ENCODE measurements around the gene BCL2L1.

GRCh38 chr20:31662372-31662854, 60.3 kb downstream of the BCL2L1 start:
- TF ChIP-seq CTCF (IDR thresholded peaks at IDR 0.05; ENCODE audit: extremely low read depth in 1 of 2, insufficient read depth in 1 of 2, low read depth in 1 of 2, low read length in 2 of 2) (no peak), POLR2A (IDR thresholded peaks at IDR 0.05; ENCODE audit: low read depth, low read length) (no peak), MYC (IDR thresholded peaks at IDR 0.05; ENCODE audit: low read depth, low read length) (no peak)

Data from endothelial cell of umbilical vein (primary cell).